Measurements from ENCODE around the gene FGF23. TPM values are rescaled to one million over a fixed set of nuclear protein-coding genes. Genes with fewer than 3 reads are reported as not detected.

FGF23 gene
- total RNA-seq, 3 donors from 2014 or later (not counting 1 experiment from before 2014, with no cell fraction given), result not detected

DNA sequence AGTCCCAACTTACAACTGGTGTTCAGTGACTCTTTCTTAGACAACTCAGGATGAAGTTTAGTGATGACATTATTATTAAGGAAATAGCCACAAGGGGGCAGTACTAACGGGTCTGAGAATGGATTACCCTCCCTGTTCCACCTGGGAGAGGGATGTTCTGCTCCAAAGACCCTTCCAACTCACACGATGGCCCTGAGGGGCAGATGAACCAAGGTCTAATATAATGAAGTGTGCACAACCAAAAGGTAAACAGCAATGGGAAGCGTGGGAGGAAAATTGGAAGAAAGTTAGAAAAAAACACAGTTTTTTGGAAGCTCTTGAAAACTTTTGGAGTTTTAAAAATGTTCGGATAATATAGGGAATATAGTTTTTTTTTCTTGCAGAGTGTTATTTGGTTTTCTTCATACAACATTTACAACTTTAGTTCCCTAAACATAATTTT is 42.1 kb upstream of the FGF23 start:
- H3K27ac Mint-ChIP-seq, result no peak overlapping the region
- H3K36me3 Mint-ChIP-seq, result no peaks in the 10 kb centered on the region
- H3K4me1 ChIP-seq (ENCODE audit: control insufficient read depth, insufficient read depth, low read length), result no peaks in the 10 kb centered on the region
- H3K4me1 Mint-ChIP-seq, result no peaks in the 10 kb centered on the region
- WGBS (ENCODE audit: insufficient coverage), result 27% methylated on average over 3 of the region's 4 CpGs
- H3K27me3 Mint-ChIP-seq (ENCODE audit: low read depth in 2 of 2), result peaks cover 9 to 11% of the 10 kb centered on the region in 2 donors
- H3K4me3 Mint-ChIP-seq, result no peak overlapping the region
- H3K36me3 ChIP-seq (ENCODE audit: control insufficient read depth, insufficient read depth, low read length), result no peaks in the 10 kb centered on the region
- intact Hi-C loops (cut with micrococcal nuclease), result loop anchor here (5.0 kb wide), 2 partner anchors 106 to 534 kb away; no protein-coding TSS in a partner anchor
- H3K9me3 Mint-ChIP-seq, result no peaks in the 10 kb centered on the region
- ATAC-seq (peak in 2 of 3 donors; percentile 52 to 61), DNase-seq (peak in 1 of 2 donors; percentile 72)
- H3K27ac ChIP-seq (ENCODE audit: low read length), result no peak overlapping the region
- no peaks in the 10 kb centered on the region for H3K27me3 ChIP-seq (ENCODE audit: control insufficient read depth, insufficient read depth, low read length)
- TF ChIP-seq, protein P1, sequence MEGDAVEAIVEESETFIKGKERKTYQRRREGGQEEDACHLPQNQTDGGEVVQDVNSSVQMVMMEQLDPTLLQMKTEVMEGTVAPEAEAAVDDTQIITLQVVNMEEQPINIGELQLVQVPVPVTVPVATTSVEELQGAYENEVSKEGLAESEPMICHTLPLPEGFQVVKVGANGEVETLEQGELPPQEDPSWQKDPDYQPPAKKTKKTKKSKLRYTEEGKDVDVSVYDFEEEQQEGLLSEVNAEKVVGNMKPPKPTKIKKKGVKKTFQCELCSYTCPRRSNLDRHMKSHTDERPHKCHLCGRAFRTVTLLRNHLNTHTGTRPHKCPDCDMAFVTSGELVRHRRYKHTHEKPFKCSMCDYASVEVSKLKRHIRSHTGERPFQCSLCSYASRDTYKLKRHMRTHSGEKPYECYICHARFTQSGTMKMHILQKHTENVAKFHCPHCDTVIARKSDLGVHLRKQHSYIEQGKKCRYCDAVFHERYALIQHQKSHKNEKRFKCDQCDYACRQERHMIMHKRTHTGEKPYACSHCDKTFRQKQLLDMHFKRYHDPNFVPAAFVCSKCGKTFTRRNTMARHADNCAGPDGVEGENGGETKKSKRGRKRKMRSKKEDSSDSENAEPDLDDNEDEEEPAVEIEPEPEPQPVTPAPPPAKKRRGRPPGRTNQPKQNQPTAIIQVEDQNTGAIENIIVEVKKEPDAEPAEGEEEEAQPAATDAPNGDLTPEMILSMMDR (IDR thresholded peaks at IDR 0.05), result peak; percentile 77
- H3K4me3 ChIP-seq (ENCODE audit: low read length), result no peak overlapping the region
- no peaks in the 10 kb centered on the region for H3K9me3 ChIP-seq (ENCODE audit: control insufficient read depth, insufficient read depth, low read length)

DNA sequence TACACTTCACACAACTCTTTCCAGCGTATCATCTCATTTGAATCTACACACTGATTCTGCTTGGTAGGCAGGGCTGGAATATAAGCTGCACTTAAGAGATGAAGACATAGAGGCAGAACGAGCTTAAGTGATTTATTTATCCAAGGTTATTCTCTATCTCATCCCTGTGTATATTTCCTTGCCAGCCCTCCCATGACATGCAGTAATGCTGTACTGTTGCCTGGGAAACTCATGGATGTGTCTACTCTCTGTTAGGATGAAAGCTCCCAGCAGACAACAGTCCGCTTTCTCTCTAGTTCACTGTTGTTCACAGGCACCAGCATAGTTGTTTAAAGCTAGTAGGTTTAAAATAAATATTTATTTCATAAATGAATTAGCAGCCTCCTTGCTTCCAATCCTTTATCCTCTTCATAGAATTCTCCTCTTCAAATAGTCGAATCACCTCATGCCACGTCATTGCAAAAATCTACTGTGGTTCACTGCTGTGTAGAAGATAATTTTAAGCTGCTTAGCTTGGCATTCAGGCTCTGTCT is 40.7 kb upstream of the FGF23 start:
- H3K27me3 Mint-ChIP-seq (ENCODE audit: low read depth in 2 of 2), result peaks cover 14 to 22% of the 10 kb centered on the region in 2 donors

DNA sequence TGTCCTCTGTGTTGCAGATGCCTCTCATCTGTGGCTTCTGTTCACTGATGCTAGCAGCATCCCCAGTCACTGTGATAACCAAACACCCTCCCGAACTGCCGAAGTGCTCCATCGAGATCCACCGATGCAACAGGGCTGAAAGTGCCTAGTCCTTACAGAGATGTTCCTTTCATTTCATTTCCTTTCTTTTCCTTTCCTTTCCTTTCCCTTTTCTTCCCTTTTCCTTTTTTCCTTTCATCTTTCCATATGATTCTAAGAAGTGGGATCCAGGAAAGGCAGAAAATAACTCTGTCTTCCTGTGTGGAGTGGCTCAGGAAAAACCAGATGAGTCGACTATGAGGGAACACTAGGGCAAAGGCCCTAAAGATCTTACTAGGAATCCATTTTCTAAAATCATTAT is 39.4 kb upstream of the FGF23 start:
- DNase-seq (no peak), ATAC-seq (no peak)
- no peaks in the 10 kb centered on the region for H3K36me3 ChIP-seq (ENCODE audit: control insufficient read depth, insufficient read depth, low read length)
- H3K4me3 Mint-ChIP-seq, result no peak overlapping the region
- H3K27me3 Mint-ChIP-seq (ENCODE audit: low read depth in 2 of 2), result peaks cover 14 to 22% of the 10 kb centered on the region in 2 donors
- TF ChIP-seq, protein P1 (IDR thresholded peaks at IDR 0.05), result no peak
- whole genome bisulfite sequencing (ENCODE audit: insufficient coverage), result 88% methylated on average over 5 of the region's 5 CpGs
- peaks cover 3% of the 10 kb centered on the region for H3K4me1 ChIP-seq (ENCODE audit: control insufficient read depth, insufficient read depth, low read length)
- no peaks in the 10 kb centered on the region for H3K9me3 Mint-ChIP-seq
- no peaks in the 10 kb centered on the region for H3K36me3 Mint-ChIP-seq
- intact Hi-C loops (cut with micrococcal nuclease), result no loop called here
- no peak overlapping the region for H3K27ac Mint-ChIP-seq
- H3K4me1 Mint-ChIP-seq, result peaks cover 0 to 5% of the 10 kb centered on the region in 2 donors
- H3K27me3 ChIP-seq (ENCODE audit: control insufficient read depth, insufficient read depth, low read length), result no peaks in the 10 kb centered on the region
- no peak overlapping the region for H3K4me3 ChIP-seq (ENCODE audit: low read length)
- H3K27ac ChIP-seq (ENCODE audit: low read length), result no peak overlapping the region
- H3K9me3 ChIP-seq (ENCODE audit: control insufficient read depth, insufficient read depth, low read length), result no peaks in the 10 kb centered on the region

More for the DNA sequence above, 40.7 kb upstream of the FGF23 start:
- ATAC-seq (no peak), DNase-seq (no peak)
- Mint-ChIP-seq H3K9me3 (no peaks in the 10 kb centered on the region), H3K27ac (no peak overlapping the region), H3K36me3 (no peaks in the 10 kb centered on the region), H3K4me1 (peaks cover 0 to 5% of the 10 kb centered on the region in 2 donors), H3K4me3 (no peak overlapping the region)
- Histone ChIP-seq H3K4me1 (ENCODE audit: control insufficient read depth, insufficient read depth, low read length) (peaks cover 1% of the 10 kb centered on the region), H3K27ac (ENCODE audit: low read length) (no peak overlapping the region), H3K27me3 (ENCODE audit: control insufficient read depth, insufficient read depth, low read length) (no peaks in the 10 kb centered on the region), H3K36me3 (ENCODE audit: control insufficient read depth, insufficient read depth, low read length) (no peaks in the 10 kb centered on the region), H3K4me3 (ENCODE audit: low read length) (no peak overlapping the region), H3K9me3 (ENCODE audit: control insufficient read depth, insufficient read depth, low read length) (no peaks in the 10 kb centered on the region)
- 86% methylated on average over 1 of the region's 5 CpGs for WGBS (ENCODE audit: insufficient coverage)
- intact Hi-C loops (cut with micrococcal nuclease), result loop anchor here (5.0 kb wide), 2 partner anchors 107 to 533 kb away; no protein-coding TSS in a partner anchor
- TF ChIP-seq, protein P1 (IDR thresholded peaks at IDR 0.05), result no peak

DNA sequence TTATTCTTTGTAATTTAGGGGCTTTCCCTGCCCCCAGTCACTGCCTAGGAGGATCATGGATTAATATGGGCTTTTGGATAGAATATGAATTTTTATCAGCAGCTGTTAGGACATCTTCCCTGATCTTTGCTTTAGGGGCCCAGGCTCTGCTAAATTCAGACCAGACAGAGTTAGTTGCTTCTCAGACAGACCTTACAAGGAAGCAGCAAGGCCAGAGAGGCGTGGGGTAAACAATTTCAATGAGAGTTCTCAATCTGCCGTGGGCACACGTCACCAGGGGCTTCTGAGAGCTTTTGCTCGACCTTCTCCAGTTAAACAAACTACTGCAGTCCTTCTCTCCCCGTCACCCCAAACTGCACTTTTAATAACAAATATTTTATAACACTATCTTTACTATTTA is 38.4 kb upstream of the FGF23 start:
- WGBS (ENCODE audit: insufficient coverage), result 73% methylated on average over 4 of the region's 5 CpGs
- TF ChIP-seq, protein P1 (IDR thresholded peaks at IDR 0.05), result no peak
- Histone ChIP-seq H3K27ac (ENCODE audit: low read length) (no peak overlapping the region), H3K4me1 (ENCODE audit: control insufficient read depth, insufficient read depth, low read length) (peaks cover 3% of the 10 kb centered on the region), H3K9me3 (ENCODE audit: control insufficient read depth, insufficient read depth, low read length) (no peaks in the 10 kb centered on the region), H3K4me3 (ENCODE audit: low read length) (no peak overlapping the region), H3K27me3 (ENCODE audit: control insufficient read depth, insufficient read depth, low read length) (no peaks in the 10 kb centered on the region), H3K36me3 (ENCODE audit: control insufficient read depth, insufficient read depth, low read length) (no peaks in the 10 kb centered on the region)
- ATAC-seq (no peak), DNase-seq (no peak)
- Mint-ChIP-seq H3K4me3 (no peak overlapping the region), H3K36me3 (no peaks in the 10 kb centered on the region), H3K9me3 (no peaks in the 10 kb centered on the region), H3K27me3 (ENCODE audit: low read depth in 2 of 2) (peaks cover 14 to 22% of the 10 kb centered on the region in 2 donors), H3K27ac (no peak overlapping the region), H3K4me1 (peaks cover 0 to 5% of the 10 kb centered on the region in 2 donors)
- intact Hi-C loops (cut with micrococcal nuclease), result no loop called here
